ENCODE results near the gene DLG2. TPM values are rescaled to one million over a fixed set of nuclear protein-coding genes. Genes with fewer than 3 reads are reported as not detected.

Gene DLG2
- total RNA-seq, 1 donor from 2014 or later, result 5.9 TPM

DNA sequence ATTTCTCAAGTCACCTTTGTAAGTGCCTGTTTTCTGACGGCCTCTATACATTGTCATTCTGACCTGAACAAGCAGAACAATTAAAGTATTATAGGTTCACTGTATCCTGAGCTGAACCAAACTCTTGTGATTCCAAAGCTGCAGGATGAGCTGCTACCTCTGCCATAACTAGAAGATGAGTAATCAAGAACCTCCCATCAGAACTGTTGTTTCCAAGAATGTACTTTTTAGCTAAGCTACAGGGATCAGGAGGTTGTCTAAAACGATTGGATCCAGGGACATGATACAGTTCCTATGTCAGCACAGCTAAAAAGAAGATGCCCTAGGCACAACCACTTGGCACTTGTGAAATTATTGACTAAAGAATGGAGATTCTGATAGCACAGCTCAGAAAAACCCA lies 2052.6 kb downstream of the DLG2 start:
- DNase-seq (ENCODE audit: extremely low spot score, unreplicated experiment), result no peak
- H3K27ac Mint-ChIP-seq, result no peak overlapping the region
- H3K27me3 Mint-ChIP-seq, result no peaks in the 10 kb centered on the region
- H3K4me1 Mint-ChIP-seq (ENCODE audit: unreplicated experiment), result no peaks in the 10 kb centered on the region
- TF ChIP-seq, protein P1, sequence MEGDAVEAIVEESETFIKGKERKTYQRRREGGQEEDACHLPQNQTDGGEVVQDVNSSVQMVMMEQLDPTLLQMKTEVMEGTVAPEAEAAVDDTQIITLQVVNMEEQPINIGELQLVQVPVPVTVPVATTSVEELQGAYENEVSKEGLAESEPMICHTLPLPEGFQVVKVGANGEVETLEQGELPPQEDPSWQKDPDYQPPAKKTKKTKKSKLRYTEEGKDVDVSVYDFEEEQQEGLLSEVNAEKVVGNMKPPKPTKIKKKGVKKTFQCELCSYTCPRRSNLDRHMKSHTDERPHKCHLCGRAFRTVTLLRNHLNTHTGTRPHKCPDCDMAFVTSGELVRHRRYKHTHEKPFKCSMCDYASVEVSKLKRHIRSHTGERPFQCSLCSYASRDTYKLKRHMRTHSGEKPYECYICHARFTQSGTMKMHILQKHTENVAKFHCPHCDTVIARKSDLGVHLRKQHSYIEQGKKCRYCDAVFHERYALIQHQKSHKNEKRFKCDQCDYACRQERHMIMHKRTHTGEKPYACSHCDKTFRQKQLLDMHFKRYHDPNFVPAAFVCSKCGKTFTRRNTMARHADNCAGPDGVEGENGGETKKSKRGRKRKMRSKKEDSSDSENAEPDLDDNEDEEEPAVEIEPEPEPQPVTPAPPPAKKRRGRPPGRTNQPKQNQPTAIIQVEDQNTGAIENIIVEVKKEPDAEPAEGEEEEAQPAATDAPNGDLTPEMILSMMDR (conservative IDR thresholded peaks at IDR 0.05), result no peak
- no peak overlapping the region for H3K4me3 Mint-ChIP-seq
- no peaks in the 10 kb centered on the region for H3K9me3 Mint-ChIP-seq
- H3K36me3 Mint-ChIP-seq, result no peaks in the 10 kb centered on the region

DNA sequence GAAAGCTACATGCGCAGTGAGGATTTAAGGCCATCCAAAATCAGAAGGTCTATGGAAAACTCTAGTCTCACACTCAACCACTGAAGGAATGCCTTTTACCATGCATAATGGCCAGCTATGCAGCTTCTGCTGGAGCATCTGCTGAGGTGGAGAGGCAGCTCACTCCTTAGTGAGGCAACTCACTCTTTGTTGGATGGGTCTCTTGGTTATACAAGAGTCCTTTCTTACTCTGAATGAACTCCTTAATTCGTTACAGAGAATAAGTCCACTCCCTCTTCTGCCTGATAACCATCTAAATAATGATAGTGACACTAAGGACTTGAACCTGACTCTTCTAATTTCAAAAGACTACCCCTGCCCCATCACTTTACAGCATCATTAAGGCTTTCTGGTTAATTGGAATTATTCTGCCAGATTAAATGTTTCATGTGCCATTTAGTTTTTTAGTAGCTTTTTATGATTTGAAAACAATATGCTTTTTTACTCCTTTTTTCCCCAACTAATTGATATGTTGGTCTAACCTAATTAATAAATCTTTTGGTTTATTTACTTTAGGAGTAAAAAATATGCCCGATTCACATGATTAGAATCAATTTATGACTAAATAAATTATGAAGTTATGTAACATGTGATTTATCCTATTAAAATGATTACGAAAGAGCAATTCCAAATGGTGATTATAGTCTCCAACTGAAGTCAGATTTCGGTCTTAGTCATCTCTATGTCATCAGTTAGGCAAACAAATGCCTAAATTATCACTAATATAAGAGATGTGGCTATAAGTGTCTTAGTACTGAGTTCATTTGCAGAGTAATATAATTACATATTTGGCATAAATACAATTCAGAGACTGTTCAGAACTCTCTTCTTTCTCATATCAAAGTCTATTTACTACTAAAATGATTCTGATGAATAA lies 2054.3 kb downstream of the DLG2 start:
- Mint-ChIP-seq H3K4me1 (ENCODE audit: unreplicated experiment) (peaks cover 4% of the 10 kb centered on the region), H3K36me3 (no peaks in the 10 kb centered on the region), H3K9me3 (no peaks in the 10 kb centered on the region), H3K4me3 (no peak overlapping the region), H3K27ac (no peak overlapping the region), H3K27me3 (peaks cover 3% of the 10 kb centered on the region)
- DNase-seq (ENCODE audit: extremely low spot score, unreplicated experiment), result no peak
- TF ChIP-seq, protein P1 (conservative IDR thresholded peaks at IDR 0.05), result no peak

DNA sequence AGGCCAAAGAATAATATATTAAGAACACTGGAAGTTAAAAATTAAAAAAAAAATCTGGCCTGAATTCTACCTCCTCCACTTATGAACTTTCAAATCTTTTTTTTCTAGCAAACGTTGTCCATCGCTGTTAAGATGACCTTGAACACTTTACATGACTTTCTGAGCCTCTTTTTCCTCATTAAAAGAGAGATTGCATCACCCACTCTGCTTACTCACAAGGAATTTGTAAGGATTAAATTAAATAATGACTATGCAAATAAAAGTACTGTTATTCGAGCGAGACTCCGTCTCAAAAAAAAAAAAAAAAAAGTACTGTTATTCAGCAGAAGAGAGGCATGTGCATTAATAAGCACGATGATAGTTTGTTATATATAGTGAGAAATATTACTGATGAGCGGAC lies 2055.8 kb downstream of the DLG2 start:
- TF ChIP-seq, protein P1 (conservative IDR thresholded peaks at IDR 0.05), result no peak
- H3K27me3 Mint-ChIP-seq, result peaks cover 3% of the 10 kb centered on the region
- peaks cover 4% of the 10 kb centered on the region for H3K4me1 Mint-ChIP-seq (ENCODE audit: unreplicated experiment)
- no peaks in the 10 kb centered on the region for H3K36me3 Mint-ChIP-seq
- H3K27ac Mint-ChIP-seq, result no peak overlapping the region
- H3K4me3 Mint-ChIP-seq, result no peak overlapping the region
- DNase-seq (ENCODE audit: extremely low spot score, unreplicated experiment), result no peak
- no peaks in the 10 kb centered on the region for H3K9me3 Mint-ChIP-seq

DNA sequence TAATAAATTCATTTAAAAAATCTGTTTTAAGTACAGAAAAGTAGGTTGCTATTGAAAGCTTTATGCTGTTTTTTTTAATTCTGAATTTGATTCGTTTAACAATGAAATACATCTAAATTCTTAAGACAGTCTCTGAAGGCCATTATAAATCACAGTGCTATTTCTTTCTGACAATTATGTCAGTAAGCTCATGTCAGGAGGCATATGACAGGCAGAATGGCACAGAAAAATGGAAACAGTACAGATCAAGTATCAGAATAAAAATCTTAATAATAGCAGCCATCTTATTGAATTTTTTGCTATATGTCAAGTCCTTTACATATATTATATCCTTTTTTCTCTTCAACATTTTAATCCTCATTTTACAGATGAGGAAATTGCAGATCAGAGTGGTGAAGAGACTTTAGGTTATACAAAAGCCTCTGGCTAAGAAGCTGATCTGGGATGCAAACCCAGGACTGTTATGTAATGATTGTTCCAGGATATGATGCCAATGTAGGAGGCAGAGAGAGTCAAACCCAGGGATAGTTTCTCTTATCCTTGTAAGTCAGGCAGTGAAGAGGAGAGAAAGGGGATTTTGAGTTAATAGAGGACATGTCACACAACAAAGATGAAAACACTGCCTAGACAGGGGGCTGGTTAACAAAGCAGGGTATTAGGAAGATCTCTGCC lies 2057.9 kb downstream of the DLG2 start:
- TF ChIP-seq, protein P1 (conservative IDR thresholded peaks at IDR 0.05), result no peak
- Mint-ChIP-seq H3K4me3 (no peak overlapping the region), H3K4me1 (ENCODE audit: unreplicated experiment) (peaks cover 4% of the 10 kb centered on the region), H3K27me3 (peaks cover 3% of the 10 kb centered on the region), H3K9me3 (peaks cover 4% of the 10 kb centered on the region), H3K27ac (no peak overlapping the region), H3K36me3 (no peaks in the 10 kb centered on the region)
- DNase-seq (ENCODE audit: extremely low spot score, unreplicated experiment), result no peak

DNA sequence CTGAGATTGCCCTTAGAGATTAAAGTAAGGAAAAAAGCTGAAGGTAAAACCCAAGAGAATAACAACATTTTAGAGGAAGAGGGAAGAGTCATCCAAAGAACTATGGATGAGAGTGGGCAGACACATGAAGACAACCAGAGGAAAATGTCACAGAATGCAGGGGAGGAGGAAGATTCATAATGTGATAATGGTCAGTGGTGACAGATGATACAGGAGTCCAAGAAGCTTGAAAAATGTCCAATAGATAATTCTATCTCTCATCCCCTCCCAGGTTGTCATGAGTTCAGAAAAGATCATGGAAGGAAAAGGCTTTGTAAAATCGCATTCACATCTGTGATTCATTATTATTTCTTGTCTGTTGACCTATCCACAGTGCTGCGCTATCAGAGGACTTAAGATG lies 2058.6 kb downstream of the DLG2 start:
- H3K36me3 Mint-ChIP-seq, result no peaks in the 10 kb centered on the region
- peaks cover 4% of the 10 kb centered on the region for H3K9me3 Mint-ChIP-seq
- TF ChIP-seq, protein P1 (conservative IDR thresholded peaks at IDR 0.05), result no peak
- H3K4me3 Mint-ChIP-seq, result no peak overlapping the region
- peaks cover 3% of the 10 kb centered on the region for H3K27me3 Mint-ChIP-seq
- DNase-seq (ENCODE audit: extremely low spot score, unreplicated experiment), result no peak
- no peak overlapping the region for H3K27ac Mint-ChIP-seq
- H3K4me1 Mint-ChIP-seq (ENCODE audit: unreplicated experiment), result peaks cover 4% of the 10 kb centered on the region
